GM12875 (cell line): Measurements from ENCODE around the gene CAMKV.
"Not testable (repeated sequence)": the region's sequence is repeated elsewhere in the genome, so short reads cannot be mapped to it uniquely, and the experiment has no call there.

Experiments
- H3K4me3 ChIP-seq: one replicate; pipeline ENCODE4 v1.5.1; 2011; ENCODE audit warnings: low read depth, low read length, control low read depth
- CTCF ChIP-seq: IDR thresholded peaks from 2 replicates; pipeline ENCODE4 v1.5.1; 2011; ENCODE audit warnings: low read depth, mild to moderate bottlenecking, control low read depth, inconsistent platforms, low read length, moderate library complexity, borderline replicate concordance; ENCODE audit not compliant: insufficient read depth

Gene CAMKV

GRCh38 chr3:49831341-49831740 lies 38.4 kb downstream of the CAMKV start:
- H3K4me3 ChIP-seq: no peak overlapping the region
- TF ChIP-seq CTCF: no peak

GRCh38 chr3:49826016-49826415 lies 43.7 kb downstream of the CAMKV start:
- no peak for TF ChIP-seq CTCF
- no peak overlapping the region for H3K4me3 ChIP-seq

- H3K4me3 ChIP-seq: not testable (repeated sequence)
These were observed 46.6 kb downstream of the CAMKV start for GRCh38 chr3:49823131-49823530.

GRCh38 chr3:49813497-49814174 lies 56.1 kb downstream of the CAMKV start, which contains the start of gene UBA7:
Gene UBA7 (minus strand): TSS chr3:49813953. CDS start chr3:49813787, 166 bp downstream.
- TF ChIP-seq CTCF: no peak
- peak within 1 kb of the TSS; percentile 58 for H3K4me3 ChIP-seq

GRCh38 chr3:49812916-49813496 lies 56.7 kb downstream of the CAMKV start:
- peak overlapping the region; percentile 58 for H3K4me3 ChIP-seq
- TF ChIP-seq CTCF: no peak
